CD4-positive, alpha-beta T cell treated with Interleukin-4 for 4 hours (primary cell): Measurements from ENCODE around the gene MEPE.
A peak's percentile ranks its signal among the peaks of the same experiment; 100 is the strongest.

Experiments used
- DNase-seq: peaks from one replicate; pipeline ENCODE4 v3.0.0-alpha.2; 2020

MEPE gene

GRCh38 chr4:87843936-87844335, 11.2 kb downstream of the MEPE start:
- DNase-seq = peak; percentile 4

DNA sequence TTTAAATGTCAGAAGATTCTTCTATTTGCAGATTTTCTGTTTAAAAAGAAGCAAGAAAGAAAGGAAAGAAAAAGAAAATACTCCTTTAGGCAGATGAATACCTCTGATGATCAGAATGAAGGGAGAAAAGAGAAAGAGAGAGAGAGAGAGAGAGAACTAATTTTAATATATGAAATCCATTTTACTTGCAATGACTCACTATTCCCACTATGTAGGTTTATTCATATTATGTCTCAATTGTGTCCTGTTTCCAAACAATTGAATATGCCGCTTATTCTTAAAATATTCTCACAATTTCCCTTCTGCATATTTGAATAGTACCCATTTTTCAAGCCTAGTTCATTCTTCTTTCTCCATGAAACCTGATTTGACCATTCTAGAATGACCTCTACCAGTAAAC, 11.7 kb downstream of the MEPE start:
- no peak for DNase-seq

DNA sequence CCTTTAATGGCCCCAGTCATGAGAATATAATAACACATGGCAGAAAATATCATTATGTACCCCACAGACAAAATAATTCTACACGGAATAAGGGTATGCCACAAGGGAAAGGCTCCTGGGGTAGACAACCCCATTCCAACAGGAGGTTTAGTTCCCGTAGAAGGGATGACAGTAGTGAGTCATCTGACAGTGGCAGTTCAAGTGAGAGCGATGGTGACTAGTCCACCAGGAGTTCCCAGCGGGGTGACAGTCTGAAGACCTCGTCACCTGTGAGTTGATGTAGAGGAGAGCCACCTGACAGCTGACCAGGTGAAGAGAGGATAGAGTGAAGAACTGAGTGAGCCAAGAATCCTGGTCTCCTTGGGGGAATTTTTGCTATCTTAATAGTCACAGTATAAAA, 13.5 kb downstream of the MEPE start:
- no peak for DNase-seq

DNA sequence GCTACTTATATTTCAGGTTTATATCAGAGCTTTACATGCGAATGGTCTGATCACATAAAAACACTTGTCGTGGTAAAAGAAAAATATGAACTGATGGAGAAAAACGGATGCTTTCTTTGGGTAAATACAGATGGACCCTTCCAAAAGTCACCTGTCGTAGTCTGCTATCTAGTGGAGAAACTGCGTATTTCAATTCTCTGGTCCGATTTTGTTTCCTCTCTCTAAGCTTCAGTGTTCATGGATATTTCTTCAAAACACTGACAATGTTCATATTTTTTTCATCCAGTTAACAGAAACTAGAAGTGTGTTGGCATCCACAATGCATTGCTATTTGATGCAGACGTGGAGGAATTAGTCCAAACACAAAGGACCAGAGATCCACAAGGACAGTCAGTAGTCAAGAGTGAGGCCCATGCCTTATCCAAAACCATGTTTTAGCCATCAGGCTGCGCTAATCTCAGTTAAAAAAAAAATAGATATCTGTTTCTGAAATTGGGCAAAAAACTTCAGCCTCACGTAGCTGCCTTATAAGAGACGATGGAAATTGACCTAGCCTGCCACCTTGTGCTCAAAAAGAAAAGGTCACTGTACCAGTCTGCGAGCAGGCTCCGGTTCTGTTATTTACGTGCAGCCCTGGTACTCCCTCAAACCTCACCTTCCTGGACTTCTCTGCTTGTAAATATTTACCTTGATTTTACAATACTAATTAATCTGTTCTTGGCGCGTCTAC, 16.0 kb downstream of the MEPE start:
- peak; percentile 34 for DNase-seq

GRCh38 chr4:87849612-87850011, 16.8 kb downstream of the MEPE start:
- no peak for DNase-seq

- DNase-seq = no peak
Measured at GRCh38 chr4:87851332-87851731, 18.6 kb downstream of the MEPE start.

- no peak for DNase-seq
Measured at GRCh38 chr4:87851953-87852352, 19.2 kb downstream of the MEPE start.

DNA sequence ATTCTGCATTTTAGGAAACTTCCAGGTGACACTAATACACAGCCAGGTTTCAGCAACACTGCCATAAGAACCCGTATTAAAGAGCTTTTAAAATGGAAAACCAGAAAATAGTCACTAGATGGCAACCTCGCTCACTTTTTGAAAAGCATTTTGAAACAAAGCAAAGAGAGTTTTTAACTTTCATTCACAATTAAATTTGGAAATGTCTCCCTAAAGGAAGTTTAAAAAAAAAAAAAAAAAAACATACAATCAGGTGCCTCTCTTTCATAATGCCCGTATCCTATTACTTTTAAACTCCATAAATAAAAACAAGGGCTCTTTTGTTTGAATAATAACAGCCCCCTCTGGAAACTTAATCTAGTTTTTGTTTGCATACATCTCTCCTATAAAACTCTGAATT, 20.3 kb downstream of the MEPE start:
- DNase-seq = peak; percentile 19

DNA sequence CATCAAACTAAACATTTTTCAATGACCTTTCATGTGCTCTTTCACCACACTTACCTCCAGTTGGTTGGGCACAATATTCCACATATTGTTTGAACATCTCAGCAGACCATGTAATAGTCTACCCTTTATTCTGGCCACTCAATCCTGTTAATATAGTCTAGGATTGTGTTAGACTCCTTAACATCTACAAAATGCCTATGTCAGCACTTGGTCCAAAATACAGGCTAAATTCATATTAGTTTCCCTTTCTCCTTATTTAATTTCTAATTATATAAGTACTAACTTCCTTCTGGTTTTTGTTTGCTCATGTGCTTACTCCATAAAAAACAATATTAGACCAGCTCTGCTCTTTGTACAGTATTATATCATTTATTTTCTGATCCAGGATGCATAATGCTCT, 21.1 kb downstream of the MEPE start:
- no peak for DNase-seq

DNA sequence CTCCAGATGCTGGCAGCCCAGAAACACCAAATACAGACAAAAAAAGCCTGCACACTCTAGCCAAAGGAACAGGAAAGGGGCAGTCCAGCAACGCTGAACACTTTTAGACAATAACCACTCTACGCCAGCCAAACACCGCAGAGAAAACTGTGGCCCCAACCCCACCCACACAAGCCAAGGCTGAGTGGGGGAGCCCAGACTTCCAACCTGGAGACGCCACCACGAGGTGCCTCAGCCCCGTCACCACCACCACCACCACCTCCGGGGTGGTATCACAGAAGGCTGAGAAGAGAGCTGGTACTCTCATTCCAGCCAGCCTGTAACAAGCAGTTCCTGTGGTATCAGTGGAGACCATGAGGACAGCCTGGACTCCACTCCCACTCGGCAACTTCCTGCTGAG, 22.8 kb downstream of the MEPE start:
- DNase-seq = no peak

GRCh38 chr4:87856816-87857215, 24.0 kb downstream of the MEPE start:
- no peak for DNase-seq

GRCh38 chr4:87857789-87858188, 25.0 kb downstream of the MEPE start:
- DNase-seq = no peak

GRCh38 chr4:87862236-87862635, 29.5 kb downstream of the MEPE start:
- no peak for DNase-seq

DNA sequence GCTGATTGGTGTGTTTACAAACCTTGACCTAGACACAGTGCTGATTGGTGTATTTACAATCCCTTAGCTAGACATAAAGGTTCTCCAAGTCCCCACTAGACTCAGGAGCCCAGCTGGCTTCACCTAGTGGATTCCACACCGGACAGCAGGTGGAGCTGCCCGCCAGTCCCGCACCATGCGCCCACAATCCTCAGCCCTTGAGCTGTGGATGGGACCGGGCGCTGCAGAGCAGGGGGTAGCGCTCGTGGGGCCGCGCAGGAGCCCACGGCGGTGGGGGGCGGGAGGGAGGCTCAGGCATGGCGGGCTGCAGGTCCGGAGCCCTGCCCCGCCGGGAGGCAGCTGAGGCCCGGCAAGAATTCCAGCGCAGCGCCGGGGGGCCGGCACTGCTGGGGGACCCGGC, 30.7 kb downstream of the MEPE start:
- DNase-seq = no peak

DNA sequence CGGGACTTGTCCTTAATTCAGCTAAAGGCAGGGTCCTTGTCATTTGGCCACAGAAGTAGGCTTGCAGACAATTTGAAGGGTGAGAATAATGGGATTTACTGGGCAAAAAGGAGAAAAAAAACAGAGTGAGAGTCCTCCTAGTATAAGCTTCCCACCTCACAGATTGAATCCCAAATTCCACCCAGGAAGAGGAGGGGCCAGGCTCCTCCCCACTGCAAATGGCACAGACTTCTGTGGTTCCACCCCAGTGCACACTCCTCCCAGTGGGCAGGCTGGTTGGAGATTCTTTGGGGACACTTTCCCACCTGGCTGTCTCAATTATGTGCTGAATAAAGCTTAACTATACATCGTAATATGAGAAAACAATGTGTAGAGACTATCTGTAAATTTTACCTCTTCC, 31.6 kb downstream of the MEPE start:
- DNase-seq = no peak

- no peak for DNase-seq
Measured at GRCh38 chr4:87865288-87865687, 32.5 kb downstream of the MEPE start.

- no peak for DNase-seq
Measured at GRCh38 chr4:87865960-87866598, 33.3 kb downstream of the MEPE start.

- no peak for DNase-seq
Measured at GRCh38 chr4:87868522-87868921, 35.8 kb downstream of the MEPE start.

GRCh38 chr4:87872028-87872427, 39.3 kb downstream of the MEPE start:
- DNase-seq = no peak

- no peak for DNase-seq
Measured at GRCh38 chr4:87875191-87875590, 42.4 kb downstream of the MEPE start.

DNA sequence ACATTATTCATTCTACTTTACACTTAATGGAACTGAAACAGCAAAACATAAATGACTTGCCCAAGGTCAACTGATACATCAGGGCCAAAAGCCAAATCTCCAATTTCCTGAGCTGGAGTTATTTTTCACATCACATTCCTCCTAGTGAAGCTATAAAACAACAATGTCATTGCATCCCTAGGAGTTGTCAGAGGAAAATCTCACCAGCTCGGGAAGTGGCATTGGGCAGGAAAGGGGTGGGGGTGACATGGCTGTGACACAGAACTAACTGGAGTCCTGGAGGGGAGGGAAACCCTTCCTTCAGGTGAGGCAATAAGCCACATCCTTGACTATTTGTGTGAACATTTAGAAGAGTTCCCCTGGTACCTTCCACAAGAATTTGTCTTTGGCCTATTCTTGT, 47.3 kb downstream of the MEPE start:
- DNase-seq = no peak

DNA sequence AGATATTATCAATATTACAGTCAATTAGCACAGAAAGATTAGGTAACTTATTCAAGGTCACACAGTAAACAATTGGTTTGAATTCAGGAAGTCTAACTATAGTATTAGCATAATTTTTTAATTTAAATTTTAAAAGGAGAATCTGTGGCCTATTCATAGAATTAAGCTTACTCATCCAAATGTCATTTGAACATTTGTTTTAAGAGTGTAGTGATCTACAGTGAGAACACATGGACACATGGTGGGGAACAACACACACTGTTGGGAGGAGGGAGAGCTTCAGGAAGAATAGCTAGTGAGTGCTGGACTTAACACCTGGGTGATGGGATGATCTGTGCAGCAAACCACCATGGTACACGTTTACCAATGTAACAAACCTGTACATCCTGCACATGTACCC, 48.3 kb downstream of the MEPE start:
- DNase-seq = no peak

GRCh38 chr4:87882321-87882720, 49.6 kb downstream of the MEPE start:
- DNase-seq = no peak

- no peak for DNase-seq
Measured at GRCh38 chr4:87882861-87883260, 50.1 kb downstream of the MEPE start.

- no peak for DNase-seq
Measured at GRCh38 chr4:87884976-87885549, 52.3 kb downstream of the MEPE start.
